Measurements from ENCODE around the gene ARHGAP6.

ARHGAP6 gene

DNA sequence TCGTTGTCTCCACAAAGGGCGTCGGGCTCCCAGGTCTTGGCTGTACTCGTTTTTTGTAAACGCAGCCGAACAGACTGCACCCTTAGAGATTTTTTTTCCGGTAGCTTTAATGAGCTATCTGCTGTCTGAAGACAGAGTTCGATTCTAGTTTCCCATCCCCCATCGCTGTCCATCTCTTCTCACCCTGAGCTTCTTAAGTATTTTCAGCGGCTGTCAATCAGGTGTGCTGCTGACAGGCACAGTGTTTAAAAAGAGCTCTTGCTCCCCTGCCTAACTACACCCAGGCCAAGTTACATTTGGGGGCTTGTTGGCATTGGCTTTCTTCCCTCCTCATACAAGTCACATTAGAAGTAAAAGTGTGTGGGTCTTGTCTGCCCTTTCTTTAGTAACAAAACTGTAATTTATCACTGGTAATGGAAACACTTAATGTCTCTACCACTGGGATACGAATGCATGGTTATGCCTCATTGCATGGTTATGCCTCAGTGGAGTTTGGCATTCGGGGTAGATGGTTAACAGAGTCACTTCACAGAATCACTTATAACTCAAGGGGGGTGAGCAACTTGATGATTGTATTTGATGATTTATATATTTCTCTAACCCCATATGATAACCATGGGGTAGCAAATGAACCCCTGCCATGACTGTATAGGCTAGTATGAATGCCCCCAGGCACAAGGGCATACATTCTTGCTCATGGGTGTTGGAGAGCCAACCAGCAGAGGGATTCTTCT is 1.4 kb upstream of the ARHGAP6 start:
- in situ Hi-C loops (cut with HindIII; ENCODE audit: low pct_unique_long_range_greater_than_20kb, low sequenced_read_pairs), result no loop called here
- DNase-seq (ENCODE audit: low read depth in 1 of 2, low spot score in 1 of 2), result no peak
- no peak for TF ChIP-seq JUND (IDR thresholded peaks at IDR 0.05; ENCODE audit: low read depth)

DNA sequence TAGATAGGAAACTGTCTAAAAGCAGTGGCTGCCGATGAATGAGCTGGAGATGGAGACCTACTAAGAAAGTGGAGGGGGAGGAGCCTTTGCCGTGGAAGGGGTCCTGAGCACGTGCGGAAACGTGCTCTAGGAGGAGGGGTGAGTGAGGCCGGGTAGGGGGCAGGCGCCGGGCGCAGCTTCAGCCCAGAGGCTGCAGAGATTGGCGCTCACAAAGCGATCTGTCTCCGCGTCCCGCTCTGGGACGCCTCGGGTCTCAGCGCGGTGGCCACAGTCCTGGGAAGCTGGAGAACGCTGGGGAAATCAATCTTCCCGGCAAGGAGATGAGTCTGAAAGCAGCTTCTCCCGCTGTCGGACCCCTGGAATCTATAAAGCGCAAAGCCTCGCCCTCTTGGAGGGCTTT is 444 bp upstream of the ARHGAP6 start:
- in situ Hi-C loops (cut with HindIII; ENCODE audit: low pct_unique_long_range_greater_than_20kb, low sequenced_read_pairs), result no loop called here
- no peak for TF ChIP-seq JUND (IDR thresholded peaks at IDR 0.05; ENCODE audit: low read depth)
- no peak for DNase-seq (ENCODE audit: low read depth in 1 of 2, low spot score in 1 of 2)

DNA sequence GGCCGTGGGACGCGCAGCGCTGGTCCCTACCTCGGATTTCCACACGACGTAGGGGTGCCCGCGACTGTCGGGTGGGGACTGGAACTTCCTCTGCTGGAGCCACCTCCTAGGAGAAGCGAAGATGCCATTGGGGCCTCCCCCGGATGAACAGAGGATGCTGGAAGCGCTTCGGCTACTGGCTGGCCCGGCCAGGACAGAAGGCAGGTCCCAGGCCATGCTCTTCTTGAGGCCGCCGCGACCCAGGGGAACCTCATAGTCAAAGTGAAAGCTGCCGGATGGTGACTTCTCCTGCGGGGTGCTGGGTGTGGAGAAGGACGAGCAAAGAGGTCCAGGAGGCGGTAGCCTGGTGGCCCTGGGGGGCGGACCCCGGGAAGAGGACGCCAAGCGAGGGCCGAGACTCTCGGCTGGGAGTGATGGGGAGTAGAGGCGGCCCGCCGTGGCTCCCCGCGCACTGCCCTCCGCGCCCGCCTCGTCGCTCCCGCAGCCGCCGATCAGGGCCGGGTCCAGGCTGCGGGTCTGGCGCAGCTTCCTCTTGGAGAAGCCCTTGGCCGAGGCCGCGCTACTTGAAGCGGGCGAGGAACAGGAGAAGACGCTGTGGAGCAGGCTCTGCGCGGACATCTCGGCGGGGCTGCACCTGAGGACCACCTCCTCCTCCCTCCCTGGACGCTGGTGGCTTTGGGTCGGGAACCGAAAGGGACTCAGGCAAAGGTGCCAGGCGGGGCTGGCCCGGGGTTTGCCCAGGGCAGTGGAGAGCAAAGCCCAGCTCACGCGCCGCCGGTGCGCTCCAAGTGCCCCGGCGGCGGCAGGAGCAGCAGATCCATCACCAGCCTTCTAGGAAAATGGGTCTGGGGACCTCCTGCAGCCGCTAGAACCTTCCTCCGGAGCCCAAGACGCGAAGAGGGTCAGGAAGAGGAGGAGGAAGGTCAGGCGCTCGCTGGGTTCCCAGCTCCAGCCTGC is 1.2 kb downstream of the ARHGAP6 start:
- no peak for TF ChIP-seq JUND (IDR thresholded peaks at IDR 0.05; ENCODE audit: low read depth)
- DNase-seq (ENCODE audit: low read depth in 1 of 2, low spot score in 1 of 2), result no peak
- in situ Hi-C loops (cut with HindIII; ENCODE audit: low pct_unique_long_range_greater_than_20kb, low sequenced_read_pairs), result no loop called here

DNA sequence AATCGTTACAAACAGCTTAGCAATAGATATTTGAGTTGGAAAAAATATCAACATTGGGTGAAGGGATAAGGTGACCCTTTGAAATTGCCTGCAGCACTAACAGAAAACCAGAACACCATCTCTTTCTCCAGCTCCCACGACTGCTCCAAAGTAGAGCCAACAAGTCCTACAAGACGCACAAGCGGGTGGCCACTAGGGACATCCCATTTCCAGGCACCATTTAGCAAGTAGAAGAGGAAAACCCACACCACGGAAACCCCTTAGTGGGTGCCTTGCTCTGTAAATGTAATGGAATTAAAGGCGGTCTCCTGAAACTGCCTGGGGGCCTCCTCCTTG is 1.9 kb downstream of the ARHGAP6 start:
- in situ Hi-C loops (cut with HindIII; ENCODE audit: low pct_unique_long_range_greater_than_20kb, low sequenced_read_pairs), result no loop called here
- DNase-seq (ENCODE audit: low read depth in 1 of 2, low spot score in 1 of 2), result no peak
- no peak for TF ChIP-seq JUND (IDR thresholded peaks at IDR 0.05; ENCODE audit: low read depth)

DNA sequence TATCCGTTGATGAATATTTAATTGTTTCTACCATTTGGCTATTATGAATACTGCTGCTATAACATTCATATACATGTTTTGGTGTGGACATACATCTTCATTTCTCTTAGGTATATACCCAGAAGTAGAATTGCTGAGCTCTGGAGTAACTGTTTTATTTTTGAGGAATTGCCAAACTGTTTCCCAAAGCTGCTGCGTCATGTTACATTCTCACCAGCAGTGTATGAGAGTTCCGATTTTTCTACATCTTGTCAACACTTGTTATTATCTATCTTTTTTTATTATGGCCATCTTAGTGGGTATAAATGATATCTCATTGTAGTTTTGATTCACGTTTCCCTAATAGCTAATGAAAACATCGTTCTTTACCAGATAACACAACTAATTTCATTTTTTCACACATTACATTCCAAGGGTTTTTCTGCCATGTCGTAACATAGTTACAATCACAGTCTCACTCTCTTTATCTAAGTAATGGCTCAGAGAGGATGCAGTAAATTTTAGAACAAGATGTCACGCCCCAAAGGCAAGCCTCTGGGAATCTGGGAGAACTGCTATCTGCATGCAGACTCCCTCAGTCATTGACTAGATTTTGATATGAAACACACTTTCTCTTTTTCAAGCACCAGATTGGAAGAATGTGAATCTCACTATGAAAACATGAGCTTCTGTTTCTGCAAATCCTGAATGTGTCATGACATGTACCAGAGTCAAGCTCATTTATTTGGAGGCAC is 10.3 kb downstream of the ARHGAP6 start:
- DNase-seq (ENCODE audit: low read depth in 1 of 2, low spot score in 1 of 2), result no peak
- no peak for TF ChIP-seq JUND (IDR thresholded peaks at IDR 0.05; ENCODE audit: low read depth)
- in situ Hi-C loops (cut with HindIII; ENCODE audit: low pct_unique_long_range_greater_than_20kb, low sequenced_read_pairs), result no loop called here

DNA sequence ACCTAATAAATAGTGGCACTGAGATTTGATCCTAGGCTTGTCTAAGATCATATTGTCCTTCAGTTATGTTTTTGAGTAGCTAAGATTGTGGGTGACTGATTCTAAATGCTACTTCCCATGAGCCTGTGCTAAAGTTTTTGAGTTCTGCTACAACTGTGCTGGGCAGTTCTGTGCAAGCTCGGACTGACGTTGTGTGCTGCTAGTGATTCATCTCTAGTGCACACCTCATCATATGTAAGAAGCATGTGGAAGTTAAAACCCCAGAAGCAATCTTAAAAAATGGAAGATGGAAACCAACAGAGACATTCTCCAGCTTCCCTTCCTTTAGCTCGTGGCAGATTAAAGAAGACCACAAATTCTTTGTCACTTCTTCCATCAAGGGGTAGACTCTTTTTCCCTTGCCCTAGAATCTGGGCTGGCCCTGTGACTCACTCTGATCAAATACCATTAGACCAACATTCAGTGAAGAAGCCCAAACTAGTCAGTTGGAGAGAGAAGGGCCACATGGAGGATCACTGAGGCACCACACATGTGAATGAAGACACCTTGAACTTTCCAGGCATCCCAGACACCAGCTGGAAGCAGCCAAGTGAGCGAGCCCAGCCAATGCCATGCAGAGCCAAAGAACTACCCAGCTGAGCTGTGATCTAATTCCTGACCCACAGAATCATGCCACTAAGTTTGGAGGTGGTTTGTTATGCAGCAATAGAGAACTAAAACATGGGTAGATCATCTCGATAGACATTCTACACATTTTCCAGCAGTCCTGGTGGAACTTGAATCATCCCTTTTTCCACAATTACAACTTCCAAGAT is 16.8 kb downstream of the ARHGAP6 start:
- in situ Hi-C loops (cut with HindIII; ENCODE audit: low pct_unique_long_range_greater_than_20kb, low sequenced_read_pairs), result no loop called here
- TF ChIP-seq JUND (IDR thresholded peaks at IDR 0.05; ENCODE audit: low read depth), result no peak
- DNase-seq (ENCODE audit: low read depth in 1 of 2, low spot score in 1 of 2), result no peak

DNA sequence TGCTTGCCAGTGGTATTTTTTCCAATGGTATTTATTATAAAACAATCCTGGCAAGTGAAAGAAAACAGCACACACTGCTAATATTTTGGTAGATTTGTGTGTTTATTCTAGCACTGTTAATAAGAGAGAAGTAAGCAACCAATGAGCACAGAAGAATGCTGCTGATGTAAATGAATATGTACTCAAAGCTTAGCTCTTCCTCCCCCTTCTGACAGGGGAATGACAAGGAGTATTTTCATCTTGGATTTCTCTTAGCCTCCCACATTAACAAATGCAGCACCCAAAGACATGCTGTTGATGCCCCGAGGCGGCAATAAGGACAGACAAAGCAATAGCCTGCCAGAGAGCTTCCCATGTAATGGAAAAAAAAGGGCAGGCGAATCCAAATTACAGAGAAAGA is 18.6 kb downstream of the ARHGAP6 start:
- no peak for TF ChIP-seq JUND (IDR thresholded peaks at IDR 0.05; ENCODE audit: low read depth)
- no peak for DNase-seq (ENCODE audit: low read depth in 1 of 2, low spot score in 1 of 2)
- in situ Hi-C loops (cut with HindIII; ENCODE audit: low pct_unique_long_range_greater_than_20kb, low sequenced_read_pairs), result no loop called here

DNA sequence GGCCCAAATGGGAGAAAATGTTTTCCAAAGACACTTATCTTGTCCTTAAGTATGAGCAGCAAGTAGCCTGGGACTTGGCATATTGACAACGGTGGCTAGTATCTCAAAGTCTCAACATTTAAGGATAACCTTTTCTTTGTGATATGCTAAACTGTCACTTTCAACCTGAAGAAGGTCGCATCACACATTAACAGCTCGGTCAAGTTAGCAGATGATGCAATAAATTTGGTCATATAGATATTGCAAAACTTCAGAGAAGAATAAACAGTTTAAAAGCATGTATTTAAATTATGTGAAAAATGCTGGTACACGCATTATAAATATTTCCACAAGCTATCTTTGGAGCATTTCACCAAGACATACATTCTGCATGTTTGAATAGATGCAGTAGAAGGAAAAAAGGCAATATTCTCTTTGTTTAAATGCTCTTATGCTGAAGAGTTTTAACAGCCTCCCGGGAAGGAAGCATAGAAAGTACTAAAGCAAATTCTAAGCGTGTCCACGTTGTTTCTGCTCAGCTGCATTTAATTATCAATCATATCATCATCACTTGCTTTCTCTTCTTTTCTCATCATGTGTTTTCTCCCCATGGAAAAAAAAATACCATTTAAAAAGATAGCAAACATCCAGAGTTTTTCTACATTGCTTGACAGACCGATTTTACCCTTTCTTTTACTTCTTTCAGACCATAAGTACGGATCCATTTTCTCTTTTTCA is 24.2 kb downstream of the ARHGAP6 start:
- no peak for DNase-seq (ENCODE audit: low read depth in 1 of 2, low spot score in 1 of 2)
- in situ Hi-C loops (cut with HindIII; ENCODE audit: low pct_unique_long_range_greater_than_20kb, low sequenced_read_pairs), result no loop called here
- TF ChIP-seq JUND (IDR thresholded peaks at IDR 0.05; ENCODE audit: low read depth), result no peak

DNA sequence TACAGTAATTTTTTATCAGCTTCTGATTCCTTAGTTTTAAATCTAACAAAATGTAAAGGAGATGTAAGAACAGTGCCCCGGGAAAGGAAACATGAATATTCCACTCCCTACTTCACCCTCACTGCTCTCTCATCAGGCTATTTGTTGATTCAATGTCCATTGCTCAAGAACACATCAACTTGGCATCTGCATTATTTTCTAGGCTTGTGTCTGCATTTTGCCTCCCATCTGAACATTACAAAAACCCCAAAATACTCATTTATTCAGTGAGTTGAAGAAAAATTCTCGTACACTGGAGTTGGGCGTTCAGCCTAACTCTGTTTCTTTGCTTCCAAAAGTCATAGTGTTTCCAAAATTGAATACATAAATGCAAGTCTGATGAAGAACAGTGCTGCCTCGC is 25.6 kb downstream of the ARHGAP6 start:
- in situ Hi-C loops (cut with HindIII; ENCODE audit: low pct_unique_long_range_greater_than_20kb, low sequenced_read_pairs), result no loop called here
- DNase-seq (ENCODE audit: low read depth in 1 of 2, low spot score in 1 of 2), result no peak
- no peak for TF ChIP-seq JUND (IDR thresholded peaks at IDR 0.05; ENCODE audit: low read depth)

DNA sequence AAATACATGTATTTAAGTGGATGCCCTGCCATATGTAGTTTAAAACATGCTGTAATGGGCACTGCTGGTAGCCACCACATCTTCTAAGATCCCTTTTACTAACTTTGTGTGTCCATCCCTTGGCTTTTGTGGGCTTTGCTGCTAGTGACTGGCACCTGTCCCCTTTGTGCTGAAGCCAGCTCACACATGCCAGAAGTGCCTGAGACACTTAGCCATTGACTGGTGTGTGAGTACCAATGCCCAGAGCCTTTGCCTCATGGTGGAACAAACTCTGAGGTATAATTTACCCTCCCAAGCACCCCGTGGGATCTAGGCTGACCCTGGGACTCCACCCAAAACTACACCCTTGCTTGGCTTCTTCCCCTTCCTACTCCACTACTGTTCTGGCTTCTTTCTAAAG is 33.0 kb downstream of the ARHGAP6 start:
- DNase-seq (ENCODE audit: low read depth in 1 of 2, low spot score in 1 of 2), result no peak
- TF ChIP-seq JUND (IDR thresholded peaks at IDR 0.05; ENCODE audit: low read depth), result no peak
- in situ Hi-C loops (cut with HindIII; ENCODE audit: low pct_unique_long_range_greater_than_20kb, low sequenced_read_pairs), result no loop called here

DNA sequence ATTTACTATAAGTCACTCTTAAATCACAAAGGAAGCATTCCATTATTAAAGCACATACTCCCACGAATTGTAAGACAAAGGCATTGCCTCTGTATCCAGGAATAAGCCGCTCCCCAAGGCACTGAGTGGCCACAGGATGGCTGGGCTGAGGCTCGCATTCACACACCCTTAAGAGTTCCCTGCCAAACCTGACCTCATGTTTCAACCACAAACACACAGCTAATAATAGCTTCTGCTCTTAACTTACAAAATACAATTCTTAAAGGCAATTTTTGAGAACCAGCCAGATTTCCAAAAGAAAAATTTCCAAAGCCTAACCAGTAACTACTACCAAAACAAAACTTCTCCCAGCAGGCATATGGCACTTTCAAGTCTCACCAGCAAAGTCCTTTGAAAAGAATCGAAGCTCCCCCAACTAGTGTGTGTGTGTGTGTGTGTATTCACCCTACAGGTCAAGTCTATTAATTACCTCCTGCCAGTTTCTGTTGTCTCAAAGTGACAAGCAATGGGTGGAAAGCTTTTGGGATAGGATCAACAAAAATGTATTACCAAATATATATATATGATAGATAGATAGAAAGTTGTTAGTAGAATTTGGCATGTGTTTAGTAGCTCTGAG is 36.0 kb downstream of the ARHGAP6 start:
- in situ Hi-C loops (cut with HindIII; ENCODE audit: low pct_unique_long_range_greater_than_20kb, low sequenced_read_pairs), result no loop called here
- DNase-seq (ENCODE audit: low read depth in 1 of 2, low spot score in 1 of 2), result no peak
- no peak for TF ChIP-seq JUND (IDR thresholded peaks at IDR 0.05; ENCODE audit: low read depth)

Measured in T47D (cell line).